CD1c-positive myeloid dendritic cell (primary cell): ENCODE measurements around the gene SERPING1.
"Not testable (repeated sequence)": the region's sequence is repeated elsewhere in the genome, so short reads cannot be mapped to it uniquely, and the experiment has no call there.

Experiments
- DNase-seq: peaks from one replicate; pipeline ENCODE4 v3.0.0-alpha.2; 2016; ENCODE audit errors: extremely low spot score

SERPING1 gene

DNA sequence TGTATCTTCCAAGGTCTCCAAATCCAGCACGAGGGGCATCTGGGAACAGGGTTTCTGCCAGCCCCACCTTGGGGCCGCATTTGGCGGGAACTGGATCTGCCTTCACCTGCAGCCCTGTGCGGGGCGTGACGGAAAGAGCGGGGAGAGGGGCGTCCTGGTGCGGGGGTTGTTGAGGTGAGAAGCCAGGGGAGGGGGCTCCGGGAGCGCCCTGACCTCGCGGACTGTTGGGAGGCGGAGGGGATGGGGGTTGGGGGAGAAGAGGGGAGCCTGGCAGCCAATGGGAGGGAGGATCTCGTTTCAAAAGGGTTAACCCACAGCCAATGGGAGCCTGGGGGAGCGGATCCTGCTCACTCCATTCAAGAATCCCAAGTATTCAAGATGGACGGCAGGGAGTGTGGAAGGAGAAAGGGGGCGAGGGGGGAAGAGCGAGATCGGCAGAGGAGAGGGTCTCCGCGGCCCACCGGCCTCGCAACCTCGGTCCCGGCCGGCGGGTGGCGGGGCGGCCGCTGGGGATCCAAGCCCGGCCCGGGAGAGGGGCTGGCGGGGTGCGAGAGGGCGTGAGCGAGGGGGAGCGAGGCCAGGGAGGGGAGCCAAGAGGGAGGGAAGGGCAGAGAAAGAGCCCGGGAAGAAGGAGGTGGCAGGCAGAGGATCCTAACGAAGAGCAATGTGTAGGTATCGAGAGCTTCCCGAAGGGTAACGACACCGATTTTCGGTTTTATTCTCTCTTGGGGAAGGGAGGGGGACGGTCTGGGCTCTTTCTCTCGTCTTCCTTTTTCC lies 40.7 kb downstream of the SERPING1 start:
- no peak for DNase-seq

DNA sequence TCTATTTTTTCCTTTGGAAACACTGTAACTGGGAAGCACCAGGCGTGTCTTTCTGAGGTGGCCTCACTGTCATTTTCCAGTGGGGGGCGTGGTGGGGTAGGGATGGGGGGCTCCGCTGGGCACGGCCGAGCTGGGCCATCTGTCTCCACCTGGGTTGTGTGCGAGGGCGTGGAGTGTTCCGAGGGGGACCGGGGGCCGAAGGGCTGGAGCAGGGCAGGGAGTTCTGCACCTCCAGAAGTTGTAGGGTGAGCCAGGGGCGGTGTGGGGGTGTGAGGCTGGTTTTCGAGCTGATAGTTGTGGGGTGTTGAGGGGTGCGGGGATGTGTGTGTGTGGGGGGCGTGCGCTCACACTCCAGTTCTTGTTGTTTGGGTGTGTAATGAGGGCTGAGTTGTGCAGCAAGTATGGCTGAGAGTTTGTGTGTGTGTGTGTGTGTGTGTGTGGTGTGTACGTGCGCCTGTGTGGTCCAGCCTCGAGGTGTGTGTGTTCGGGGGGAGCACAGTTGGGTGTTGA lies 41.4 kb downstream of the SERPING1 start:
- no peak for DNase-seq

DNA sequence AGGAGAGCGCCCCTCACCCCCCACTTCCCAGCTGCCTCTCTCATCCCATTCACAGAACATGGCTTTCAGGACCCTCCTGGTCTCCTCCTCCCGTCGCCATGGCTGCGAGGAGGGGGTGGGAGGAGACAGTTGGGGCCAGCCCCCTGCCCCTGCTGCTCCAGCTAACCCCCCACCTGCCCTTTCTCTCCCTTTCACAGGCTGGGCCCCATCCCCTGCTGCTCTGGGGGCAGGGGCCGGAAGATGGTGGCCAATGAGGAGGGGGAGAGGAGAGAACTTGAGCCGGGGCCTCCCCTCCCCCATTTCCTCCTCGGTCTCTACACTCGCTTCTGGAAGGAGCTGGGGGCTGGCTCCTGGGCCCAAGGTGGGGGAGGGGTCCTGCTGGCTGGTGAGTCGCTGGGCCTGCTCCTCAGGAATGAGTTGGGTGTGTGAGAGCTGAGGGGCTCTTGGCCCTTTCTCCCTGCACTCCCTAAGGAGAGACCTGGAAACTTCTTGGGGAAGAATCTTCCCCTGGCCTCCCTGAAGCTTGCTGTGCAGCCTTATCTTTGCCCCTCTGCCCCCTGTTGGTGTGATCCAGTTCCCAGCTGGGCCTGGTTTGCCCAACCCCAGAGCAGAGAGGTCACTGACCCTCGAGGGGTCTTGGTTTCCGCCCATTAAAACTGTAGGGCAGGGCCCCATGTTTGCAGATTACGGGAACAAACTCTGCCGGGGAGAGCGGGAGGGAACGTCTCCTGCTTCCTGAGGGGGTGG lies 42.0 kb downstream of the SERPING1 start:
- no peak for DNase-seq

DNA sequence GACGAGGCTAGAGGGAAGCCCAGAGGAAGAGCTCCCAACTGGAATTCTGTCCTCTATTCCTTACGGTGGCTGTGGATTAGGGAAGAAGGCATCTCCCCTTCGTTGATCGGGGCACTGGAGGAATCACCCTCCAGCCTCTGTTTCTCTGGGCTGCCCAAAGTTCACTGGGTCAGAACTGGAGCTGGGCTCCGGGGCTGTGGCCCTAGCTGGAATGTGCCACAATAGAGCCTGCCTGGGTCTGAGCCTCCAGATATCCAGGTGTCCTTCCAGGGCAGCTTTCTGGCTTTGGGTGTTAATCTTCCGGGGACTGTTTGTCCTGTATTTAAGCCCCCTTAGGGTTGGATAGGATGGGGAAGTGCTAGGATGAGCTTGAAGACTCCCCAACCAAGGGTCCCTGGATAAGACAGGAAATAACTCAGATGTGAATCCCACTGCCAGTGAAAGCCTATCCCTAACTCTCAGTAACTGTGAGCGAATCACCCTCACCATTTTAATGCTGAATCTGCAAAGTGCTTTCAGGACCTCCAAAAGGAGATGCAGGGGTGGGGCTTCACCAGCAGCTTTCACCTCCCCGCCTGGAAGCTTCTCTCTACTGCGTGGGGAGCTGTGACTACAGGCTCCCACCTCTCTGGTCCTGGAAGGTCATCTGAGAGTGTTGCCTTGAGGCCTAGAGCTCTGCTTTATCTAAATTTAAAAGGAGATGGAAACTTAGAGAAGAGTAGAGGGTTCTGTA lies 42.7 kb downstream of the SERPING1 start:
- DNase-seq, result no peak

DNA sequence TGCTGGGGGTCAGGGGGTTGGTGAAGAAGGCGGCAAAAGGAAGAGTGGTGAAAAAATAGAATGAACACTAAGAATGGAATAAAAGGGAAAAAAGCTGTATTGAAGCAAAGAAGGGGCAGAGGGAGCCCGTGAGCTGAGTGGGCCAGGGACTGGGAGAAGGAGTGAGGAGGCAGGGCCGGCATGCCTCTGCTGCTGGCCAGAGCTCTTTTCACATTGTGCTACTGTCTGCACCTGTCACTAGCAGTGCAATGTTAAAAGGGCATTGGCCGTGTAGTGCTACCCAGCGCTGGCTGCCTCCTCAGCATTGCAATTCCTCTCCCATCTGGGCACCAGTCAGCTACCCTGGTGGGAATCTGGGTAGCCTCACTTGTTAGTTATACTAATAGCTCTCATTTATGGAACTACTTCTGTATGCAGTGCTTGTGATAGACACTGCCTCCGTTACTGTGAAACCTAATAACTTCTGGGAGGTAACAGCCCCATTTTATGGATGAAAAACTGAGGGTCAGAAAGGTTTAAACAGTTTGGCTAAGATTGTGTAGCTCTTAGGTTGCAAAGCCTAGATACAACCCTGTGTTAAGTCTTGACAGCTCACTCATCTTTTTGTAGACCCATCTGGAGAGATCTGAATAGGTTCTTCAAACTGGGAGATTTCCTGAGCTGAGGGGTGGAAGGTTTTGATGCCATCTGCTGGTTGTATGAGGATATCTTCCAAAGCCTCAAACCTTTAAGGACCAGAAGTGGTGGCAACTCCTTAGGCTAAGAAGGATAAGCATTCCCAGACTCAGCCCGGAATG lies 43.7 kb downstream of the SERPING1 start:
- peak; percentile 60 for DNase-seq

DNA sequence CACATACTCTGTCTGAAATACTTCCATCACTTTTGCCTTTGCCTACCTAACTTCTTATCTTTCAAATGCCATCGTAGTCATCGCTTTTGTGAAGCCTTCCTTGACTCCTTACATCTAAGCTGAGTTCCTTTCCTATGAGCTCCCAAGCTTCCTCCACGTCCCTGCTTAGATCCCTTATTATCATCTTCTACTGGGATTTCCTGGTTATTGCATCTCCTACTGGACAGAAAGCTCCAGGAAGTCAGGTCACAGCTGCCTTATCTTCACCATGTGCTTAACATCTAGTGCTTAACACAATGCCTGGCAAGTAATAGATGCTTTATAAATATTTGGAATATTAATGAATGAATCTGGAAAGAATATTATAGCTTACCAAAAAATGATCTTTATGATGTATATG lies 46.3 kb downstream of the SERPING1 start:
- no peak for DNase-seq

DNA sequence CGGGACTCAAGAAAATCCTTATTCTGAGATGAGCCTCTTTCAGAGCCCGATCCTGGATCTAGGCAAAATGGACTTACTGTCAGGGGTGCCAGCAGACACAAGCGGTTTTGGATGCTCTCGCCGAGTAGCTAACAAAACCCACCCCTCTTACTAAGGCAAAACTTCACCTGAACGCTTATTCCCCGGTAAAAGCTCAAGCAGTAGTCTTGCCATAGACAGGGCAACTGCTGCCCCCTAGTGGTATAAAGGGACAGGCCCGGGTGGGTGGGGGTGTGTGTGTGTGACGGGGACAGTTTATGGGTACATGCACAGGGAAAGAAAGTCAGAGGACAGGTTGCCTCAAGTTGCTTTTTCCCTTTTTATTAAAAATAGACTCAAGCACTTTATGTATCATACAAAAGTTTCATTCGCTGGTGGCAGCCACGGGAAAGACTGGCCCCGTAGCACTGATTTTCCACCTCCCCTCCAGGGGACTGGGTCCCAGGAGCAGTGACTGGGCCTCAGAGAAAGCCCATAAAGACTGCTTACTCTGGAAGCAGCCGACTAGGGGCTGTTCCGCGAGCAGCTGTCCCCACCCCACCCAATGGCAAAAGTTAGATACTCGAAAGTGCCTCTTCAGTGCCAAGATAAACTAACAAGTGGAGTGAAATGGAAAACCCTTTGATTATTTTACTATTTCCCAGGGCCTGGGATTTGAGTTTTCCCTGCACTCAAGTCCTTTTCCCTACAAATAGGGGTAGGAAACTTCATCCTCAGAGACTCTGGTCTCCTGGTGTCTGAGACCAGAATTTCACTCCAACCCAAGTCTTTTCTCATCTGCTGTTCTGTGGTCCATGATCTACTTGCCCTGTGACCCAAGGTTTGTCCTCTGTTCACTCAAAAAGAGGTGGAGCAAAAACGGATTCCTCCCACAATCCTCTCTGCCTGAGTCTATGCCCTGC lies 47.5 kb downstream of the SERPING1 start:
- DNase-seq, result peak; percentile 85

DNA sequence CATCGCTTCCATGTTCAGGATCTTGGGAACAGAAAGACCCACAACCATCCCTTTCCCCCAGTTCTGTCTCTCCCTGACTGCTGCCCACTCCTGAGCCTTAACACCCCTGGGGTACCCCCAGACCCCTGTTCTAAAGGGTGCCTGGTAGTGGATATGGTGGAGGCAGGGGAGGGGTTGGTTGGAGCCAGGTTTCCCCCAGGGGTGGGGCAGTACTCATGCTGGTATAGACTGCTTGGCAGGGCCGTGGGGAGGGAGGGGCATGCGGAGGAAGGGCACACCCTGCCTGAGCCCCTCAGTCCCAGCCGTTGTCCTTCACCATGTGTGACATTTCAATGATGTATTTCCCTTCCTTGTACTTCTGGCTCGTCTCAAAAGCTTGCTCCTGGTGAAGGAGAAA lies 48.2 kb downstream of the SERPING1 start:
- no peak for DNase-seq

DNA sequence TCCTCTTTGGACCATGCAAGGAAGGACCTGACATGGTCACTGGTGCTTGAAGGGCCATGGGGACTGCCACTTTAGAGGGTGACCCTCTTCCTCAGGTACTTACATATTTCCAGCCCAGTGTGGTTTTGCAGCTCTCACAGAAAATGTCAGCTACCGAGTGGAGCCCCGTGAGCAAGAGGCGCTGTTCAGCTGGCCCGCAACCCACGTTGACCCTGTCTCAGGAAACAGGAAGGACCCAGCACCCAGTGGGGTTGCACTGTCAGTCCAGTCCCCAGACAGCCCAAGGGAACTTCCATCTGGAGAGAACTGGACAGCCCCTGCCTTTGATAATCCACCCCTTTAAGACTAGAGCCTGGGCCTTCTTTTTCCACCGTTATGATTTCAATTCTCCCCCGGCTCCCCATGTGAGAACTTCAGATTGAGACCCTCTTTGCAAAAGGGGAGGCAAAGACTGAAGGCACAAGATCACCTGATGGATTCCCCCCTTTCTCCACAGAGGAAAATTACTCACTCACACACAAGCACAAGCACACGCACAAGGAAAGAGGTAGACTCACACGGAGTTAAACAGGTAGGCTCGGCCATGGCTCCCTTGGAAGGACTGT lies 48.8 kb downstream of the SERPING1 start:
- DNase-seq, result peak; percentile 81

DNA sequence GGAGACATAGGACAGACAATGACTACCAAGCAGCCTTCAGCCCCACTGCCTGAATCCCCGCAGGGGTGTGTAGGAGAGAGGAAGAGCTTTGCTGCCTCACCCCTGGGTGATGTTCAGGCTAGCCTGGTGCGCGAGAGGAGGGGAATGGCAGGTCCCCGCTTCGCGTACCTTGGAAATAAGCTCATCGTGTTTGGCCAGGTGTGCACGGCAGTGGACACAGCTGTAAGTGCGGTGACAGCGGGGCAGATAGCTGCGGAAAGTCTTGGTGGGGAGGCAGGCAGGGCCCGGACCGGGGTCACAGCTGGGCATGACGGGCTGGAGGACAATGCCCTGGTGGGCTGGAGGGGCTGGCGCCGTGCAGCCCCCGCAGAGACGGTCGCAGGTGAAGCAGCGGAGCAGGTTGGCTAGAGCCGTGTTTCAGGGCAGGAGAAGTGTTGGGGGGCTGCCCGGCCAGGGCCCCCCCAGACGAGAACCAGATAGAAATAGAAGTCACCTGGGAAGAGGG lies 49.4 kb downstream of the SERPING1 start:
- DNase-seq, result no peak

DNA sequence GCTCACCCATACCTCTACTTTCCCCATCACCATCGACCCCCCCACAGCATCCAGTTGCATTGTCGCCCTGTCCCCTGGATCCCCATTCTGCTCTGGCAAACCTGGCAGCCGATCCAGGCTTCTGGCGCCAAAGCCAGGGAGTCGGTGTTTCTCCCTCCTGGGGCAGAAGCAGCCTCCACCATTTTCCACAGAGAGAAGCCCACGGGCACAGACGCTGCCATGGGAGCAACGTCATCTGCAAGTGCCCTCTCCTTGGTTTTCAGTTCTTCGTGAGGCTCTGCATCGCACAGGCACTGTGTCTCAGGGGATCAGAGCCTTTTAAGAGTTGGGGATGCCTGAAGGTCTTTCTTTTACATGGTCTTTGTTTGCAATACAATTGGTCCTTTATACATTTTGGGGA lies 49.9 kb downstream of the SERPING1 start:
- no peak for DNase-seq

DNA sequence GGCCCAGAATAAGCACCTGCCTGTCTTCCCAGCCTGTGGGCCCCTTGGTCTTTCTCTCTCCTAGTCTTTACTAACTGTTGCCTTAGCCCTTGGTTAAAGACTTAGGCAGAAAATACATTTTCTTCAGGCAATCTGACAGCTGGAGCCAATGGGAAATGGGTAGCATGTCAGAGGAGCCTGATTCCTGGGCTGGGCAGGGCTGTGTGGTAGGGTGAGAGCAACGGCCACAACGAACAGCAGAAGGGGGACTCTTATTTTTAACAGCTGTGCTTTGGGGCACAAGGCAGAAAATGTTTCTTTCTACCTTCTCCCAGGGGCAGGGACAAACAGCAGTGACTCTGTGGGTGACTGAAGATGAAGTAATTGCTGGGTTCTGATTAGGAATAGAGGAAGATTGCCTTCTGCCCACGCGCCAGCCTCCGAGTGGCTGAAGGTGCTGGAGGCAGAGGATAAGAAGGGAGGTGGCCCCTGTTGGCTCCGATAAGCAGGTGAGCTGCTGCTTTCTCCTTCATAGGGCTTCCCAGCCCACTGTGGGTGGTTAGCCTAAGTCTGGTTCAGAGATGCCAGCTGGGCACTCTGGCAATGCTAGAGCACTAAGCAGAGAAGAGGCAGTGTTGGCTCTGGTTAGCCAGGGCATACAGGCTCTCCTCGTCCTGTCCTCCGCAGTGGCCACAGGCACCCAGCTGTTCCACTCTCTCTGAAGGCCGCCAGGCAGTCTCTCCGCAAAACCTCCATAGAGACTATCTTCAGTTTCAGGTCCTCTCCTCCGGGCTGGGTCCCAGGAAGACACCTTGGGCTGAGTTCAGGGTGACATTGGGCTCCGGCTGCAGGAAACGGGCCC lies 50.7 kb downstream of the SERPING1 start:
- DNase-seq, result peak; percentile 83

DNA sequence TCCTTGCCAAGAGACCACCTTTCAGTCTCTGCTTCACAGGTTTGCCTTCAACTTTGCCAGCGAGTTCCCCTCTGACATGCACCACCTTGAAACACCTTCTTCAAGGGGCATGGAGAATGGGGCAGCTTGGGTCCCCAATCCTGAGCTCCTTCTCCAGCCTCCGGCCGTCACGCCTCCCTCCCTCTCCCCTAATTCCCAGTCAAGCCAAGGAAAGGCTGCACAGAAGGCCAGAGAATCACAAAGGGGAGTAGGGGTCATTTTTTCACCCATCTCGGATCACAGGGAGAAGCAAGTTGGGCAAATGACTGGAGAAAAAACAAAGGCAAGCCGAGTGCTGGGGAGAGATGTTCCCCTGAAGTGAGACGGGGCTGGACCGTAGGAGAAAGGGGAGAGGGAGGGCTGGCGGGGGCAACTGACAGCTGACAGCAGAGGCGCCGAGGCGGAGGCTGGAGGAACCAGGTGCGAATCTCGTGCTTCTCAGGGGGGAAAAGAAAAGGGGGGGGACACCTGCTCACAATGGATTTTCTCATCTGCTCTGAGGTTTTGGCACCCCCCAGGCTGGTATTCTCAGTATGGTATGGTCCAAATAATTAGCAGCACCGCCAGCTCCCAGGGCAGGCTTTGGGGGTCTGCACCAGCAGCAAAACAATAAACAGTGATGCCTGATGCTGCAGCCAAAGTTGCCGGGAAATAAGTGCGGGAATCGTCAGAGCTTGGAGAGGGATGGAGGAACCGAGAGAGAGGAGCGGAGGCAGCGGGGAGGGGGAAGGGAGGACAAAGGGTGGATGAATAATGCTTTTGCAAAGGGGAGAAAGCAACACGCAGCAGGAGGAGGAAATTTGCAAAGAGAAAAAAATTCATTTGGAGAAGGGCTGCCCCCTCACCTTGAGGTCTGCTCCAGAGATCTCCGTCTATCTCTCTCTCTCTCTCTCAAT lies 51.6 kb downstream of the SERPING1 start:
- DNase-seq, result peak; percentile 57

DNA sequence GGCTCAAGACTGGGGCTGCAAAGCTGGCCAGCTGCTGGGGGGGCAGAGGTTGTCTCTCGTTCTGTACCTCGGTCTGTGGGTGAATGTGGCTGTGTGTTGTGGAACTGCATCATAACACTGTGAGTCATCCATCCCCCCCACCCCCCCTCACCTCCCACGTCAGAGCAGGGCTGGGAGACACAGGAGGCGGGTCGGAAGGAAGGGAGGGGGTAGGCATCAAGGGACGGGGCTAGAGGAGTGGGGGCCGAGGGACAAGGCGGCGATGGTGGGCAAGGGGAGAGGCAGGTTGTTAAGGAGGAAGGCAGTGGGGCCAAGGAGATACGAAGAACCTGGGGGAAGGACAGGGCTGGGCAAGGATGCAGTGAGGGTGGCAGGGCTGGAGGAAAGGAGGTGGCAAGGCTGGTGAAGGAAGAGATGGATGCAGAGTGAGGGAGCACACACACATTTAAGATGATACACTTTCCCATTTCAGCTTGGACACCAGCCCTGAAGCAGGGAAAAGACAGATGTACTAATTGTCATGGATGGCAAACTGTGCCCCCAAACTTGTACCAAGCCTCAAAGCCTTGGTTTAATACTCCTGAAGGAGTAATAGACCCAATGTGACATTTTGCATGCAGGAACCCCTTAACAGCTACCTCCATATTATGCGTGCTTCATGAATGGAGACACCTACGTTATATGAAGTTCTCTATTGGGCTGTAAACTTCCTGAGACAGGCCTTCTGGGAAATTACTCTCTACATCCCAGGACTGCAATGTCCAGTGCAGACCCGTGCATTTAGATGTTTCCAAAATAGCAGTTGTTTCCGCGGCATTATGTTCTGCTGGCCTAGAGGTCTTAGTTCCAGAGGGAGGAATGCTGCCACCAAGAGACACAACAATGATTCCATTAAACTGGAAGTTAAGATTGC lies 52.6 kb downstream of the SERPING1 start, which contains the start of gene YPEL4:
TSS of gene YPEL4 (minus strand) at position 87 of the 913 bp plus-strand sequence. CDS start 2,805 bp downstream, outside the sequence.
- peak; percentile 76 for DNase-seq

DNA sequence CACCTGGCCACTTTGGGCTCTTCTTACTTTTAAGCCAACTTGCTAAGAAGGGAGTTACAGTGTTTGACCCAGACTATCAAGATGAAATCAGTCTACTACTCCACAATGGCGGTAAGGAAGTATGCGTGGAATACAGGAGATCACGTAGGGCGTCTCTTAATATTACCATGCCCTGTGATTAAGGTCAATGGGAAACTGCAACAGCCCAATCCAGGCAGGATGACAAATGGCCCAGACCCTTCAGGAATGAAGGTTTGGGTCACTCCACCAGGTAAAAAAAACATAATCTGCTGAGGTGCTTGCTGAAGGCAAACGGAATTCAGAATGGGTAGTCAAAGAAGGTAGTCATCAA lies 53.2 kb downstream of the SERPING1 start:
- no peak for DNase-seq

DNA sequence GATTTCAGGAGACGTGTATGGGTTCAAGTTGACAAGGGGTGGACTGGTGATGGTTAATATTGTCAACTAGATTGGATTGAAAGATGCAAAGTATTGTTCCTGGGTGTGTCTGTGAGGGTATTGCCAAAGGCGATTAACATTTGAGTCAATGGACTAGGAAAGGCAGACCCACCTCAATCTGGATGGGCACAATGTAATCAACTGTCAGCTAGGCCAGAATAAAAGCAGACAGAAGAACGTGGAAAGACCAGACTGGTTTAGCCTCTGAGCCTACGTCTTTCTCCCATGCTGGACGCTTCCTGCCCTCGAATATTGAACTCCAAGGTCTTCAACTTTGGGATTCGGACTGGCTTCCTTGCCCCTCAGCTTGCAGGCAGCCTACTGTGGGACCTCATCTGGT lies 53.9 kb downstream of the SERPING1 start:
- no peak for DNase-seq

DNA sequence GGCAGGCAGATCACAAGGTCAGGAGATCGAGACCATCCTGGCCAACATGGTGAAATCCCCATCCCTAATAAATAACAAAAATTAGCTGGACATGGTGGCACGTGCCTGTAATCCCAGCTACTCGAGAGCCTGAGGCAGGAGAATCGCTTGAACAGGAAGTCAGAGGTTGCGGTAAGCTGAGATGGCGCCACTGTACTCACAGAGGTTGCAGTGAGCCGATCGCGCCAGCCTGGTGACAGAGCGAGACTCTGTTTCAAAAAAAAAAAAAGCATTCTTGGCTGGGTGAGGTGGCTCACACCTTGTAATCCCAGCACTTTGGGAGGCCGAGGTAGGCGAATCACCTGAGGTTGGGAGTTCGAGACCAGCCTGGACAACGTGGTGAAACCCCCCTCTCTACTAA lies 54.7 kb downstream of the SERPING1 start:
- not testable (repeated sequence) for DNase-seq
